CD4-positive, CD25-positive, alpha-beta regulatory T cell (primary cell): ENCODE data around the gene ADCY2. TPM values are rescaled to one million over a fixed set of nuclear protein-coding genes. Genes with fewer than 3 reads are reported as not detected.

Experiments
- ATAC-seq, 2 donors: fragments of 150-1000 bp; cut with Tn5 transposase; one replicate each; pipeline ENCODE4 v1.10.0; 2021; ENCODE audit warnings: low read depth in 2 of 2, moderate number of reproducible peaks in 2 of 2, moderate library complexity in 1 of 2
- DNase-seq, 3 donors: peaks; one replicate each; pipeline versions ENCODE4 v3.0.0 to v3.0.0-alpha.2; 2012 to 2022; ENCODE audit warnings: mixed read lengths in 1 of 3
- H3K27ac ChIP-seq: one replicate; pipeline ENCODE4 v1.7.0; 2013; ENCODE audit warnings: mild to moderate bottlenecking, low read length; ENCODE audit not compliant: insufficient read depth, poor library complexity, severe bottlenecking
- H3K27me3 ChIP-seq: one replicate; pipeline ENCODE4 v1.7.0; 2013; ENCODE audit warnings: low read length; ENCODE audit not compliant: control insufficient read depth, insufficient read depth
- H3K36me3 ChIP-seq: one replicate; pipeline ENCODE4 v1.7.0; 2013; ENCODE audit warnings: mild to moderate bottlenecking, low read length, moderate library complexity; ENCODE audit not compliant: control insufficient read depth, insufficient read depth
- H3K4me1 ChIP-seq: 2 replicates; pipeline ENCODE4 v1.7.0; 2013; ENCODE audit warnings: mild to moderate bottlenecking, low read length; ENCODE audit not compliant: insufficient read depth, control insufficient read depth, poor library complexity, severe bottlenecking
- H3K4me3 ChIP-seq: one replicate; pipeline ENCODE4 v1.7.0; 2013; ENCODE audit warnings: low read depth, mild to moderate bottlenecking, low read length, moderate library complexity
- H3K9me3 ChIP-seq, 2 experiments: 1 replicate in 1 of 2; 2 replicates in 1 of 2; pipeline ENCODE4 v1.7.0; 2013; ENCODE audit warnings: low read length in 2 of 2, mild to moderate bottlenecking in 1 of 2, moderate library complexity in 1 of 2; ENCODE audit not compliant: control insufficient read depth in 2 of 2
- H3K27ac Mint-ChIP-seq, 3 donors: one replicate each; pipeline ENCODE4 v1.8.0; 2020 to 2022; ENCODE audit warnings: mild to moderate bottlenecking in 3 of 3, mixed read lengths in 3 of 3, moderate library complexity in 2 of 3
- H3K27me3 Mint-ChIP-seq: one replicate; pipeline ENCODE4 v1.8.0; 2022; ENCODE audit warnings: mild to moderate bottlenecking, mixed read lengths
- H3K36me3 Mint-ChIP-seq: one replicate; pipeline ENCODE4 v1.8.0; 2020; ENCODE audit warnings: mixed read lengths
- H3K4me1 Mint-ChIP-seq, 4 donors: one replicate each; pipeline ENCODE4 v1.8.0; 2020 to 2022; ENCODE audit warnings: mixed read lengths in 4 of 4, mild to moderate bottlenecking in 1 of 4
- H3K4me3 Mint-ChIP-seq, 4 donors: one replicate each; pipeline ENCODE4 v1.8.0; 2020 to 2022; ENCODE audit warnings: mild to moderate bottlenecking in 4 of 4, mixed read lengths in 4 of 4, moderate library complexity in 3 of 4
- H3K9me3 Mint-ChIP-seq, 7 donors: one replicate each; pipeline ENCODE4 v1.8.0; 2020 to 2022; ENCODE audit warnings: mixed read lengths in 7 of 7, mild to moderate bottlenecking in 3 of 7, moderate library complexity in 2 of 7
- polyA plus RNA-seq, 4 donors: library from polyadenylated mRNA; unstranded; fragments of 300-500 nt; fragmentation: Illumina TruSeq; gene quantifications; one replicate each; pipeline ENCODE4 v1.2.3, GENCODE V29; 2021
- total RNA-seq: library from RNA; stranded (reverse); gene quantifications from one replicate; pipeline ENCODE4 v1.2.3, GENCODE V29; 2022

Gene ADCY2
- total and polyA plus RNA-seq, 5 donors from 2014 or later, result not detected

GRCh38 chr5:7673658-7674057 is 277.7 kb downstream of the ADCY2 start:
- Mint-ChIP-seq H3K4me3 (no peak overlapping the region), H3K27ac (no peak overlapping the region), H3K27me3 (no peaks in the 10 kb centered on the region)

GRCh38 chr5:7676455-7676854 is 280.5 kb downstream of the ADCY2 start:
- H3K27me3 ChIP-seq, result no peaks in the 10 kb centered on the region
- no peaks in the 10 kb centered on the region for H3K9me3 Mint-ChIP-seq
- H3K4me3 Mint-ChIP-seq, result no peak overlapping the region
- ATAC-seq (no peak), DNase-seq (no peak)
- no peaks in the 10 kb centered on the region for H3K4me1 ChIP-seq
- no peaks in the 10 kb centered on the region for H3K36me3 ChIP-seq
- H3K4me3 ChIP-seq, result no peak overlapping the region
- no peaks in the 10 kb centered on the region for H3K36me3 Mint-ChIP-seq
- no peaks in the 10 kb centered on the region for H3K9me3 ChIP-seq
- no peaks in the 10 kb centered on the region for H3K4me1 Mint-ChIP-seq
- H3K27ac ChIP-seq, result no peak overlapping the region
- H3K27me3 Mint-ChIP-seq, result no peaks in the 10 kb centered on the region
- no peak overlapping the region for H3K27ac Mint-ChIP-seq

More at GRCh38 chr5:7673658-7674057, 277.7 kb downstream of the ADCY2 start:
- Histone ChIP-seq H3K4me1 (no peaks in the 10 kb centered on the region), H3K9me3 (no peaks in the 10 kb centered on the region), H3K27ac (no peak overlapping the region), H3K27me3 (no peaks in the 10 kb centered on the region), H3K4me3 (no peak overlapping the region), H3K36me3 (no peaks in the 10 kb centered on the region)
- Mint-ChIP-seq H3K36me3 (no peaks in the 10 kb centered on the region), H3K4me1 (no peaks in the 10 kb centered on the region), H3K9me3 (peaks cover 0 to 2% (median 0%) of the 10 kb centered on the region in 7 donors)
- ATAC-seq (no peak), DNase-seq (no peak)

GRCh38 chr5:7678030-7678429 is 282.1 kb downstream of the ADCY2 start:
- H3K27me3 Mint-ChIP-seq, result no peaks in the 10 kb centered on the region
- ATAC-seq (no peak), DNase-seq (no peak)

GRCh38 chr5:7679663-7680062 is 283.7 kb downstream of the ADCY2 start:
- no peaks in the 10 kb centered on the region for H3K27me3 Mint-ChIP-seq
- no peaks in the 10 kb centered on the region for H3K4me1 Mint-ChIP-seq
- Histone ChIP-seq H3K27ac (no peak overlapping the region), H3K36me3 (no peaks in the 10 kb centered on the region), H3K27me3 (no peaks in the 10 kb centered on the region), H3K4me1 (no peaks in the 10 kb centered on the region), H3K4me3 (no peak overlapping the region), H3K9me3 (no peaks in the 10 kb centered on the region)
- DNase-seq (no peak), ATAC-seq (no peak)
- no peak overlapping the region for H3K4me3 Mint-ChIP-seq
- H3K27ac Mint-ChIP-seq, result no peak overlapping the region
- peaks cover 0 to 2% (median 0%) of the 10 kb centered on the region in 7 donors for H3K9me3 Mint-ChIP-seq
- H3K36me3 Mint-ChIP-seq, result no peaks in the 10 kb centered on the region

More at GRCh38 chr5:7678030-7678429, 282.1 kb downstream of the ADCY2 start:
- no peaks in the 10 kb centered on the region for H3K4me1 Mint-ChIP-seq
- no peak overlapping the region for H3K4me3 ChIP-seq
- H3K36me3 Mint-ChIP-seq, result no peaks in the 10 kb centered on the region
- H3K27ac Mint-ChIP-seq, result no peak overlapping the region
- no peaks in the 10 kb centered on the region for H3K27me3 ChIP-seq
- no peaks in the 10 kb centered on the region for H3K9me3 Mint-ChIP-seq
- H3K4me1 ChIP-seq, result no peaks in the 10 kb centered on the region
- H3K27ac ChIP-seq, result no peak overlapping the region
- H3K4me3 Mint-ChIP-seq, result no peak overlapping the region
- H3K36me3 ChIP-seq, result no peaks in the 10 kb centered on the region
- H3K9me3 ChIP-seq, result no peaks in the 10 kb centered on the region

GRCh38 chr5:7680260-7680659 is 284.3 kb downstream of the ADCY2 start:
- H3K4me3 Mint-ChIP-seq, result no peak overlapping the region
- no peak overlapping the region for H3K4me3 ChIP-seq
- H3K27me3 ChIP-seq, result no peaks in the 10 kb centered on the region
- H3K9me3 ChIP-seq, result no peaks in the 10 kb centered on the region
- no peaks in the 10 kb centered on the region for H3K36me3 Mint-ChIP-seq
- H3K27me3 Mint-ChIP-seq, result no peaks in the 10 kb centered on the region
- ATAC-seq (no peak), DNase-seq (no peak)
- no peak overlapping the region for H3K27ac ChIP-seq
- H3K4me1 ChIP-seq, result no peaks in the 10 kb centered on the region
- H3K4me1 Mint-ChIP-seq, result no peaks in the 10 kb centered on the region
- no peaks in the 10 kb centered on the region for H3K36me3 ChIP-seq
- no peak overlapping the region for H3K27ac Mint-ChIP-seq
- H3K9me3 Mint-ChIP-seq, result peaks cover 0 to 2% (median 0%) of the 10 kb centered on the region in 7 donors

GRCh38 chr5:7682379-7682778 is 286.4 kb downstream of the ADCY2 start:
- Histone ChIP-seq H3K4me1 (no peaks in the 10 kb centered on the region), H3K9me3 (no peaks in the 10 kb centered on the region), H3K36me3 (no peaks in the 10 kb centered on the region), H3K4me3 (no peak overlapping the region), H3K27me3 (no peaks in the 10 kb centered on the region), H3K27ac (no peak overlapping the region)
- DNase-seq (no peak), ATAC-seq (no peak)
- Mint-ChIP-seq H3K27ac (no peak overlapping the region), H3K4me3 (no peak overlapping the region), H3K9me3 (peaks cover 0 to 2% (median 0%) of the 10 kb centered on the region in 7 donors), H3K4me1 (no peaks in the 10 kb centered on the region), H3K27me3 (no peaks in the 10 kb centered on the region), H3K36me3 (no peaks in the 10 kb centered on the region)

GRCh38 chr5:7683753-7684152 is 287.8 kb downstream of the ADCY2 start:
- Histone ChIP-seq H3K9me3 (no peaks in the 10 kb centered on the region), H3K4me1 (no peaks in the 10 kb centered on the region), H3K27me3 (no peaks in the 10 kb centered on the region), H3K4me3 (no peak overlapping the region), H3K27ac (no peak overlapping the region), H3K36me3 (no peaks in the 10 kb centered on the region)
- Mint-ChIP-seq H3K4me1 (no peaks in the 10 kb centered on the region), H3K4me3 (no peak overlapping the region), H3K36me3 (no peaks in the 10 kb centered on the region), H3K27me3 (no peaks in the 10 kb centered on the region), H3K9me3 (peaks cover 0 to 2% (median 0%) of the 10 kb centered on the region in 7 donors), H3K27ac (no peak overlapping the region)
- no peak for DNase-seq
- ATAC-seq, result no peak

- H3K9me3 ChIP-seq, result no peaks in the 10 kb centered on the region
- no peak overlapping the region for H3K4me3 Mint-ChIP-seq
- H3K27ac ChIP-seq, result no peak overlapping the region
- no peaks in the 10 kb centered on the region for H3K36me3 Mint-ChIP-seq
- no peaks in the 10 kb centered on the region for H3K4me1 Mint-ChIP-seq
- no peaks in the 10 kb centered on the region for H3K36me3 ChIP-seq
- no peak overlapping the region for H3K27ac Mint-ChIP-seq
- H3K4me1 ChIP-seq, result no peaks in the 10 kb centered on the region
- H3K9me3 Mint-ChIP-seq, result peaks cover 0 to 2% (median 0%) of the 10 kb centered on the region in 7 donors
- H3K27me3 ChIP-seq, result no peaks in the 10 kb centered on the region
- no peaks in the 10 kb centered on the region for H3K27me3 Mint-ChIP-seq
- ATAC-seq (no peak), DNase-seq (no peak)
- H3K4me3 ChIP-seq, result no peak overlapping the region
Observed at GRCh38 chr5:7684826-7685225, 288.9 kb downstream of the ADCY2 start.
